Large intestine (tissue), 3 donors: ENCODE data around the gene RAD9B. TPM values are rescaled to one million over a fixed set of nuclear protein-coding genes. Genes with fewer than 3 reads are reported as not detected.
"Not testable (repeated sequence)": the region's sequence is repeated elsewhere in the genome, so short reads cannot be mapped to it uniquely, and the experiment has no call there.

ENCODE experiments used
- DNase-seq, 2 donors: peaks; one replicate each; pipeline versions ENCODE4 v3.0.0 to v3.0.0-alpha.2; 2013
- H3K27ac ChIP-seq: one replicate; pipeline ENCODE4 v1.5.1; 2013; ENCODE audit warnings: low read length
- H3K27me3 ChIP-seq: 2 replicates; pipeline ENCODE4 v1.6.1; 2013; ENCODE audit warnings: low read length; ENCODE audit not compliant: control insufficient read depth, insufficient read depth
- H3K36me3 ChIP-seq: 2 replicates; pipeline ENCODE4 v1.6.1; 2013; ENCODE audit warnings: low read length; ENCODE audit not compliant: control insufficient read depth, insufficient read depth
- H3K4me1 ChIP-seq: one replicate; pipeline ENCODE4 v1.6.1; 2013; ENCODE audit warnings: low read length; ENCODE audit not compliant: control insufficient read depth, insufficient read depth
- H3K4me3 ChIP-seq: one replicate; pipeline ENCODE4 v1.5.1; 2013; ENCODE audit warnings: low read length
- H3K9me3 ChIP-seq: one replicate; pipeline ENCODE4 v1.6.1; 2013; ENCODE audit warnings: mild to moderate bottlenecking, low read depth, low read length, moderate library complexity; ENCODE audit not compliant: control insufficient read depth
- WGBS: methylation state at CpG from one replicate; pipeline ENCODE4 v1.1.5; 2013; ENCODE audit warnings: low lambda C conversion rate; ENCODE audit not compliant: insufficient coverage; 5-methylcytosine and 5-hydroxymethylcytosine counted together
- polyA plus RNA-seq: library from polyadenylated mRNA; unstranded; fragments of 120-200 nt; gene quantifications from one replicate; pipeline ENCODE4 v1.2.1, GENCODE V29; 2013

The RAD9B gene
- polyA plus RNA-seq, 1 donor, result 0.49 TPM

GRCh38 chr12:110538869-110539622, 36.9 kb downstream of the RAD9B start:
- Histone ChIP-seq H3K36me3 (peaks cover 39% of the 10 kb centered on the region), H3K27ac (no peak overlapping the region), H3K27me3 (no peaks in the 10 kb centered on the region), H3K4me3 (no peak overlapping the region), H3K9me3 (no peaks in the 10 kb centered on the region), H3K4me1 (peaks cover 3% of the 10 kb centered on the region)
- no peak for DNase-seq
- WGBS, result no CpG with 5 or more reads among the region's 5 CpGs

GRCh38 chr12:110540048-110540447, 37.9 kb downstream of the RAD9B start:
- Histone ChIP-seq H3K27me3 (no peaks in the 10 kb centered on the region), H3K27ac (no peak overlapping the region), H3K4me3 (no peak overlapping the region), H3K4me1 (peaks cover 3% of the 10 kb centered on the region), H3K36me3 (peaks cover 41% of the 10 kb centered on the region), H3K9me3 (no peaks in the 10 kb centered on the region)
- 91% methylated on average over 4 of the region's 8 CpGs for WGBS
- DNase-seq, result no peak

GRCh38 chr12:110543252-110543959, 41.3 kb downstream of the RAD9B start:
- WGBS, result 100% methylated on average over 1 of the region's 7 CpGs
- H3K27me3 ChIP-seq, result no peaks in the 10 kb centered on the region
- H3K36me3 ChIP-seq, result peaks cover 29% of the 10 kb centered on the region
- no peak overlapping the region for H3K27ac ChIP-seq
- H3K4me3 ChIP-seq, result no peak overlapping the region
- peak; percentile 11 to 19 for DNase-seq
- H3K9me3 ChIP-seq, result no peaks in the 10 kb centered on the region
- no peaks in the 10 kb centered on the region for H3K4me1 ChIP-seq

- H3K27ac ChIP-seq, result no peak overlapping the region
- no peaks in the 10 kb centered on the region for H3K9me3 ChIP-seq
- H3K27me3 ChIP-seq, result no peaks in the 10 kb centered on the region
- H3K36me3 ChIP-seq, result peaks cover 23% of the 10 kb centered on the region
- WGBS, result 71% methylated on average over 2 of the region's 4 CpGs
- DNase-seq, result no peak
- H3K4me3 ChIP-seq, result no peak overlapping the region
- no peaks in the 10 kb centered on the region for H3K4me1 ChIP-seq
Measured at GRCh38 chr12:110543965-110544364, 41.8 kb downstream of the RAD9B start.

GRCh38 chr12:110545259-110545658, 43.1 kb downstream of the RAD9B start:
- not testable (repeated sequence) for H3K4me1 ChIP-seq, H3K27ac ChIP-seq, H3K9me3 ChIP-seq, H3K27me3 ChIP-seq, DNase-seq, H3K4me3 ChIP-seq
- WGBS, result no CpG with 5 or more reads among the region's 4 CpGs
- H3K36me3 ChIP-seq, result peaks cover 14% of the 10 kb centered on the region

GRCh38 chr12:110545812-110546211, 43.7 kb downstream of the RAD9B start:
- no peaks in the 10 kb centered on the region for H3K4me1 ChIP-seq
- no peaks in the 10 kb centered on the region for H3K27me3 ChIP-seq
- no peaks in the 10 kb centered on the region for H3K9me3 ChIP-seq
- no peak for DNase-seq
- WGBS, result no CpG with 5 or more reads among the region's 10 CpGs
- H3K27ac ChIP-seq, result no peak overlapping the region
- peaks cover 17% of the 10 kb centered on the region for H3K36me3 ChIP-seq
- no peak overlapping the region for H3K4me3 ChIP-seq

GRCh38 chr12:110546339-110546738, 44.2 kb downstream of the RAD9B start:
- no peaks in the 10 kb centered on the region for H3K27me3 ChIP-seq
- no peak overlapping the region for H3K4me3 ChIP-seq
- H3K4me1 ChIP-seq, result no peaks in the 10 kb centered on the region
- DNase-seq, result no peak
- 100% methylated on average over 1 of the region's 3 CpGs for WGBS
- no peak overlapping the region for H3K27ac ChIP-seq
- H3K9me3 ChIP-seq, result no peaks in the 10 kb centered on the region
- peaks cover 19% of the 10 kb centered on the region for H3K36me3 ChIP-seq

- WGBS, result no CpG with 5 or more reads among the region's 2 CpGs
- Histone ChIP-seq H3K36me3 (peaks cover 19% of the 10 kb centered on the region), H3K27me3 (no peaks in the 10 kb centered on the region), H3K9me3 (no peaks in the 10 kb centered on the region), H3K4me1 (no peaks in the 10 kb centered on the region), H3K27ac (no peak overlapping the region), H3K4me3 (no peak overlapping the region)
- DNase-seq, result no peak
Measured at GRCh38 chr12:110547090-110547489, 45.0 kb downstream of the RAD9B start.

- Histone ChIP-seq H3K9me3 (no peaks in the 10 kb centered on the region), H3K36me3 (peaks cover 14% of the 10 kb centered on the region), H3K4me3 (no peak overlapping the region), H3K27ac (no peak overlapping the region), H3K4me1 (no peaks in the 10 kb centered on the region), H3K27me3 (no peaks in the 10 kb centered on the region)
- no CpG with 5 or more reads among the region's 7 CpGs for WGBS
- DNase-seq, result no peak
Measured at GRCh38 chr12:110548678-110549077, 46.5 kb downstream of the RAD9B start.

GRCh38 chr12:110549716-110550115, 47.6 kb downstream of the RAD9B start:
- Histone ChIP-seq H3K4me1 (no peaks in the 10 kb centered on the region), H3K27me3 (no peaks in the 10 kb centered on the region), H3K36me3 (peaks cover 10% of the 10 kb centered on the region), H3K9me3 (no peaks in the 10 kb centered on the region), H3K4me3 (no peak overlapping the region), H3K27ac (no peak overlapping the region)
- no CpG with 5 or more reads among the region's 2 CpGs for WGBS
- DNase-seq, result no peak
